Measurements from ENCODE around the gene KCNK16. TPM values are rescaled to one million over a fixed set of nuclear protein-coding genes. Genes with fewer than 3 reads are reported as not detected.

KCNK16 gene
- total and polyA plus RNA-seq, 2 of the 13 experiments (the other 11 are each of a cell fraction or from before 2014, with no cell fraction given) = not detected

DNA sequence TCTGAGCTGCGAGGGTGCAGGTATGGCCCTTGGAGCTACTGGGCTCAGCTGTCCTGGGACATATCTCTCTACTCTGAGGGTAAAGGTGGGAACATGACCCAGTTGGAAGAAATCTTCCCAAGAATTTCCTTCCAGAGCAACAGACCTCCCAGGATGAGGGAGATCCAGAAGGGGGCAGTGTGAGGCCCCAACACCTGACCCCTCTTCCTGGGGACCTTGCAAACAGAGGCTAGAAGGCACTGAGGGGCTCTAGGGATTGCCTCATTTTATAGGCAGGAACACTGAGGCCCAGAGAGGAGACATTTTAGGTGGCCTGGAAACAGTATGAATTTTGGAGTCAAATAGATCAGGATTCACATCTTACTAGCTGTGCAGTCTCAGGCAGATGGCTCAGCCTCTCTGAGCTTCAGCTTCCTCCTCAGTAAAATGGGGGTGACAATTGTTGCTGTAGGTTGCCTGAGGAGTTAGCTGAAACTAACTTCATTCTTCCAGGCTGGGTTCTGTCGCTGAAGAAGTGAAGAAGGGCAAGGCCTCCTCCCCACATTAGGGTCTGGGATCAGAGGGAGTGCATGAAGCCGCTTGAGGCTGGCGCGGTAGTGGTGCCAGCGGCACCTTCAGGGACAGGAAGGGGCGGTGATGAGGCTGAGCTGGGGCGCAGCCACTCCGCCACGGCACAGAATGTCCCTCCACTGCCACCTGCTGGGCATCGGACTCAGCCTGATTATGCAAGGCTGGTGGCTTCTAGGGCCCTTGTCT is 19.7 kb downstream of the KCNK16 start (continued):
- TF ChIP-seq HNF1B (CRISPR knock-in tag; IDR thresholded peaks at IDR 0.05) (0 out of 2 replicates have a peak, but pooled peaks have one; percentile 38), ZNF350 (CRISPR knock-in tag; IDR thresholded peaks at IDR 0.05; ENCODE audit: borderline replicate concordance, low read depth) (0 out of 2 replicates have a peak, but pooled peaks have one; percentile 56), ATRX (CRISPR knock-in tag; IDR thresholded peaks at IDR 0.05; ENCODE audit: borderline replicate concordance) (no peak), MAFG (CRISPR knock-in tag; IDR thresholded peaks at IDR 0.05) (no peak), ZNF274 (CRISPR knock-in tag; IDR thresholded peaks at IDR 0.05) (0 out of 2 replicates have a peak, but pooled peaks have one; percentile 35), FOSL2 (CRISPR knock-in tag; IDR thresholded peaks at IDR 0.05) (peak; percentile 27; the same call in 1 of the 2 replicates), KLF16 (CRISPR knock-in tag; IDR thresholded peaks at IDR 0.05) (0 out of 4 replicates have a peak, but pooled peaks of 1 of the 2 experiments have one; percentile 40), ELF3 (CRISPR knock-in tag; IDR thresholded peaks at IDR 0.05) (0 out of 2 replicates have a peak, but pooled peaks have one; percentile 18), SMC3 (IDR thresholded peaks at IDR 0.05; ENCODE audit: low read length) (peak; percentile 88), UBTF (CRISPR knock-in tag; IDR thresholded peaks at IDR 0.05) (peak; percentile 62; the same call in 1 of the 2 replicates), TGIF2 (CRISPR knock-in tag; IDR thresholded peaks at IDR 0.05) (0 out of 2 replicates have a peak, but pooled peaks have one; percentile 42), CBX1 (IDR thresholded peaks at IDR 0.05; ENCODE audit: low read depth) (peak; percentile 86), ZBTB43 (CRISPR knock-in tag; conservative IDR thresholded peaks at IDR 0.05) (no peak), ZNF572 (CRISPR knock-in tag; IDR thresholded peaks at IDR 0.05) (peak; percentile 31; the same call in 1 of the 2 replicates), GABPB1 (CRISPR knock-in tag; IDR thresholded peaks at IDR 0.05) (peak; percentile 85), ZBTB20 (CRISPR knock-in tag; IDR thresholded peaks at IDR 0.05; ENCODE audit: borderline replicate concordance, low read depth) (peak; percentile 45; the same call in 1 of the 2 replicates), RXRB (CRISPR knock-in tag; IDR thresholded peaks at IDR 0.05; ENCODE audit: borderline replicate concordance) (peak; percentile 38; the same call in 1 of the 2 replicates), ZNF460 (CRISPR knock-in tag; IDR thresholded peaks at IDR 0.05; ENCODE audit: borderline replicate concordance) (no peak), ZMYM3 (CRISPR knock-in tag; IDR thresholded peaks at IDR 0.05) (peak; percentile 37; the same call in 1 of the 2 replicates)
- TF ChIP-seq, protein P1, sequence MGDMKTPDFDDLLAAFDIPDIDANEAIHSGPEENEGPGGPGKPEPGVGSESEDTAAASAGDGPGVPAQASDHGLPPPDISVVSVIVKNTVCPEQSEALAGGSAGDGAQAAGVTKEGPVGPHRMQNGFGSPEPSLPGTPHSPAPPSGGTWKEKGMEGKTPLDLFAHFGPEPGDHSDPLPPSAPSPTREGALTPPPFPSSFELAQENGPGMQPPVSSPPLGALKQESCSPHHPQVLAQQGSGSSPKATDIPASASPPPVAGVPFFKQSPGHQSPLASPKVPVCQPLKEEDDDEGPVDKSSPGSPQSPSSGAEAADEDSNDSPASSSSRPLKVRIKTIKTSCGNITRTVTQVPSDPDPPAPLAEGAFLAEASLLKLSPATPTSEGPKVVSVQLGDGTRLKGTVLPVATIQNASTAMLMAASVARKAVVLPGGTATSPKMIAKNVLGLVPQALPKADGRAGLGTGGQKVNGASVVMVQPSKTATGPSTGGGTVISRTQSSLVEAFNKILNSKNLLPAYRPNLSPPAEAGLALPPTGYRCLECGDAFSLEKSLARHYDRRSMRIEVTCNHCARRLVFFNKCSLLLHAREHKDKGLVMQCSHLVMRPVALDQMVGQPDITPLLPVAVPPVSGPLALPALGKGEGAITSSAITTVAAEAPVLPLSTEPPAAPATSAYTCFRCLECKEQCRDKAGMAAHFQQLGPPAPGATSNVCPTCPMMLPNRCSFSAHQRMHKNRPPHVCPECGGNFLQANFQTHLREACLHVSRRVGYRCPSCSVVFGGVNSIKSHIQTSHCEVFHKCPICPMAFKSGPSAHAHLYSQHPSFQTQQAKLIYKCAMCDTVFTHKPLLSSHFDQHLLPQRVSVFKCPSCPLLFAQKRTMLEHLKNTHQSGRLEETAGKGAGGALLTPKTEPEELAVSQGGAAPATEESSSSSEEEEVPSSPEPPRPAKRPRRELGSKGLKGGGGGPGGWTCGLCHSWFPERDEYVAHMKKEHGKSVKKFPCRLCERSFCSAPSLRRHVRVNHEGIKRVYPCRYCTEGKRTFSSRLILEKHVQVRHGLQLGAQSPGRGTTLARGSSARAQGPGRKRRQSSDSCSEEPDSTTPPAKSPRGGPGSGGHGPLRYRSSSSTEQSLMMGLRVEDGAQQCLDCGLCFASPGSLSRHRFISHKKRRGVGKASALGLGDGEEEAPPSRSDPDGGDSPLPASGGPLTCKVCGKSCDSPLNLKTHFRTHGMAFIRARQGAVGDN (CRISPR knock-in tag; IDR thresholded peaks at IDR 0.05) = peak; percentile 53

All from HepG2 (cell line).